HepG2 (cell line): Measurements from ENCODE around the gene TMEM151A. TPM values are rescaled to one million over a fixed set of nuclear protein-coding genes. Genes with fewer than 3 reads are reported as not detected.

Experiments used
- ATAC-seq: fragments of 200-7000 bp; cut with Tn5 transposase; 3 replicates; pipeline ENCODE4 v1.9.1; 2020; ENCODE audit warnings: mild to moderate bottlenecking, moderate library complexity
- BruUV-seq: library from RNA; stranded (reverse); fragments of 400-500 nt; replicated peaks from 2 replicates; lab custom pipeline; 2021; lab: Mats Ljungman, UMichigan
- CTCF ChIA-PET: fragments of 300-600 bp; formaldehyde crosslinking; extraction: SDS; loops from one replicate; lab custom pipeline; 2021; ENCODE audit warnings: low total read pairs, inconsistent platforms, low intra/inter-chr PET ratio; lab: Yijun Ruan, JAX
- POLR2A ChIA-PET: fragments of 350-600 bp; sonication (Branson Sonifier 250); formaldehyde crosslinking; loops from one replicate; lab custom pipeline; 2020; ENCODE audit warnings: antibody characterized with exemption, inconsistent platforms; lab: Yijun Ruan, JAX
- DNase-seq: peaks from one replicate; pipeline ENCODE4 v3.0.0-alpha.2; 2015; ENCODE audit warnings: low spot score
- FAIRE-seq: peaks from 3 replicates; lab custom pipeline; 2011; peaks lifted over from hg19 to GRCh38; lab: Jason Lieb, UNC
- H2AFZ ChIP-seq: one replicate; pipeline ENCODE4 v1.6.1; 2011; ENCODE audit warnings: low read length, inconsistent platforms
- H3K27ac ChIP-seq: fragments of 300-600 bp; 3 replicates; pipeline ENCODE4 v1.8.0; 2011; ENCODE audit warnings: mixed run types, mild to moderate bottlenecking, mixed read lengths, low read length, inconsistent platforms; ENCODE audit not compliant: insufficient read depth; ENCODE audit errors: extremely low read length
- H3K27me3 ChIP-seq, 2 experiments: fragments of 200-600 bp in 1 of 2; 2 replicates in 1 of 2; 3 replicates in 1 of 2; pipeline versions ENCODE4 v1.6.0 to v1.8.0; 2011; ENCODE audit warnings: low read length in 2 of 2, mild to moderate bottlenecking in 2 of 2, moderate library complexity in 2 of 2, inconsistent platforms in 1 of 2; ENCODE audit not compliant: insufficient read depth in 2 of 2, control insufficient read depth in 1 of 2
- H3K36me3 ChIP-seq, 2 experiments: fragments of 200-600 bp in 1 of 2; replicated peaks in 1 of 2; 2 replicates in 1 of 2; 3 replicates in 1 of 2; pipeline versions ENCODE4 v1.5.1 to v1.8.0; 2011; ENCODE audit warnings: low read length in 2 of 2, inconsistent platforms in 1 of 2; ENCODE audit not compliant: insufficient read depth in 2 of 2, control insufficient read depth in 1 of 2
- H3K4me1 ChIP-seq: 2 replicates; pipeline ENCODE4 v1.5.1; 2012; ENCODE audit warnings: low read length, inconsistent platforms; ENCODE audit not compliant: insufficient read depth
- H3K4me2 ChIP-seq: 2 replicates; pipeline ENCODE4 v1.6.0; 2011; ENCODE audit warnings: low read depth, low read length, inconsistent platforms
- H3K4me3 ChIP-seq, 3 experiments: fragments of 200-600 bp in 1 of 3; sonication (generic), shearing (Covaris generic) in 1 of 3; replicated peaks in 1 of 3; 2 replicates each; pipeline ENCODE4 v1.5.1; 2011 to 2016; ENCODE audit warnings: low read length in 3 of 3, inconsistent platforms in 2 of 3, low read depth in 2 of 3, mild to moderate bottlenecking in 2 of 3, control low read depth in 1 of 3, mixed read lengths in 1 of 3; ENCODE audit not compliant: insufficient read depth in 1 of 3
- H3K79me2 ChIP-seq: one replicate; pipeline ENCODE4 v1.6.1; 2011; ENCODE audit warnings: low read length, inconsistent platforms; ENCODE audit not compliant: insufficient read depth
- H3K9ac ChIP-seq: 2 replicates; pipeline ENCODE4 v1.6.0; 2011; ENCODE audit warnings: mild to moderate bottlenecking, low read depth, low read length, inconsistent platforms; ENCODE audit not compliant: insufficient read depth
- H3K9me3 ChIP-seq: 2 replicates; pipeline ENCODE4 v1.5.1; 2012; ENCODE audit warnings: mild to moderate bottlenecking, low read length
- H4K20me1 ChIP-seq: 2 replicates; pipeline ENCODE4 v1.6.0; 2011; ENCODE audit warnings: inconsistent platforms, mild to moderate bottlenecking, low read length, moderate library complexity; ENCODE audit not compliant: insufficient read depth
- BATF2 ChIP-seq: sonication (generic); formaldehyde crosslinking; IDR thresholded peaks from 2 replicates; pipeline ENCODE4 v1.8.0; 2022; ENCODE audit warnings: mild to moderate bottlenecking, missing genetic modification reagents, moderate library complexity
- DRAP1 ChIP-seq: IDR thresholded peaks from 2 replicates; pipeline ENCODE4 v1.6.1; 2016; ENCODE audit warnings: missing genetic modification reagents, missing compliant biosample characterization
- FOSL2 ChIP-seq: sonication (generic); formaldehyde crosslinking; IDR thresholded peaks from 2 replicates; pipeline ENCODE4 v1.4.0; 2020; ENCODE audit warnings: missing genetic modification reagents
- JUND ChIP-seq: sonication (generic); formaldehyde crosslinking; IDR thresholded peaks from 2 replicates; pipeline ENCODE4 v1.8.0; 2022; ENCODE audit warnings: mild to moderate bottlenecking, missing genetic modification reagents
- KLF9 ChIP-seq: IDR thresholded peaks from 2 replicates; pipeline ENCODE4 v1.6.1; 2016; ENCODE audit warnings: low read depth
- MZF1 ChIP-seq: sonication (generic); formaldehyde crosslinking; IDR thresholded peaks from 2 replicates; pipeline ENCODE4 v1.8.1; 2023; ENCODE audit warnings: mild to moderate bottlenecking, missing genetic modification reagents, borderline replicate concordance
- THAP7 ChIP-seq: sonication (generic); formaldehyde crosslinking; IDR thresholded peaks from 2 replicates; pipeline ENCODE4 v1.8.1; 2023; ENCODE audit warnings: mild to moderate bottlenecking, missing genetic modification reagents
- ZFP91 ChIP-seq: sonication (generic); formaldehyde crosslinking; IDR thresholded peaks from 2 replicates; pipeline ENCODE4 v1.9.0; 2022; ENCODE audit warnings: missing genetic modification reagents, mild to moderate bottlenecking, borderline replicate concordance
- WGBS: methylation state at CpG from one replicate; pipeline ENCODE4 v1.1.6; 2017; ENCODE audit warnings: low lambda C conversion rate; 5-methylcytosine and 5-hydroxymethylcytosine counted together
- in situ Hi-C: cut with HindIII; loops from 2 replicates; pipeline ENCODE4 v1.10.0; 2017; ENCODE audit warnings: low pct_unique_long_range_greater_than_20kb; ENCODE audit not compliant: extremely low pct_ligation_motif_present
- intact Hi-C: fragments of 100-400 bp; cut with micrococcal nuclease; formaldehyde crosslinking; loops from one replicate; pipeline ENCODE4 v1.10.0; 2022; ENCODE audit not compliant: unreplicated experiment
- polyA plus RNA-seq, 8 experiments: library from polyadenylated mRNA; depleted of rRNA in 3 of 8; stranded (reverse) in 7 of 8; unstranded in 1 of 8; fragments of >200 nt; fragmentation: Illumina TruSeq in 4 of 8; extraction: Trizol in 4 of 8; gene quantifications; 2 replicates each; pipeline versions ENCODE4 v1.2.1 to v1.2.3, GENCODE V29; 2011 to 2016; ENCODE audit warnings: low read depth in 4 of 8, missing spikeins in 1 of 8, mixed read lengths in 1 of 8; ENCODE audit not compliant: insufficient read depth in 1 of 8
- total RNA-seq, 5 experiments: library from RNA; depleted of rRNA; stranded (reverse); fragments of >200 nt; fragmentation: Illumina TruSeq; extraction: Trizol; gene quantifications; 2 replicates each; pipeline ENCODE4 v1.2.3, GENCODE V29; 2016; ENCODE audit warnings: low read depth in 1 of 5

Gene TMEM151A
- total and polyA plus RNA-seq, 2 of the 13 experiments (the other 11 are each of a cell fraction or from before 2014, with no cell fraction given) = 0.18 to 0.33 TPM

- intact Hi-C loops (no loop called here), in situ Hi-C loops (no loop called here)
- Histone ChIP-seq H3K9ac (no peak overlapping the region), H3K36me3 (peaks cover 5 to 8% of the 10 kb centered on the region in 2 experiments; a peak in 3 of 5 replicates), H3K4me2 (no peak overlapping the region), H2AFZ (no peak overlapping the region), H3K9me3 (no peaks in the 10 kb centered on the region), H3K4me1 (peaks cover 15% of the 10 kb centered on the region), H3K4me3 (no peak overlapping the region), H3K27me3 (no peaks in the 10 kb centered on the region; a peak in 1 of 5 replicates), H3K27ac (no peak overlapping the region), H4K20me1 (peaks cover 2% of the 10 kb centered on the region; the same call in 1 of the 2 replicates), H3K79me2 (peaks cover 2% of the 10 kb centered on the region)
- WGBS = 94% methylated on average over 13 of the region's 16 CpGs
- BruUV-seq = no TSS peak
- no peak for DNase-seq
- no peak for ATAC-seq
- ChIA-PET CTCF (no interaction called here), POLR2A (no interaction called here)
- TF ChIP-seq FOSL2 (CRISPR knock-in tag) = no peak
- no peak for TF ChIP-seq KLF9 (CRISPR knock-in tag)
- no peak for TF ChIP-seq ZFP91 (CRISPR knock-in tag)
- TF ChIP-seq JUND = no peak
- TF ChIP-seq DRAP1 = no peak
- TF ChIP-seq MZF1 = no peak
- TF ChIP-seq THAP7 = no peak
- no peak for TF ChIP-seq BATF2 (CRISPR knock-in tag)
- FAIRE-seq = no peak
These were observed 30.1 kb upstream of the TMEM151A start for GRCh38 chr11:66261578-66261977.
